K562 (cell line): ENCODE results near the gene NR1D1. TPM values are rescaled to one million over a fixed set of nuclear protein-coding genes. Genes with fewer than 3 reads are reported as not detected.

ENCODE experiments used
- HDAC2 ChIP-seq: fragments of 450-650 bp; IDR thresholded peaks from 2 replicates; pipeline ENCODE4 v1.6.1; 2016; ENCODE audit warnings: mild to moderate bottlenecking
- HDAC3 ChIP-seq: fragments of 450-650 bp; IDR thresholded peaks from 2 replicates; pipeline ENCODE4 v1.6.1; 2018; ENCODE audit warnings: borderline replicate concordance, mild to moderate bottlenecking, moderate library complexity; ENCODE audit not compliant: partially characterized antibody
- NONO ChIP-seq, 2 experiments: fragments of 200-400 bp in 1 of 2; fragments of 450-650 bp in 1 of 2; formaldehyde crosslinking in 1 of 2; IDR thresholded peaks; 2 replicates each; pipeline ENCODE4 v1.6.1; 2017; ENCODE audit warnings: low read depth in 2 of 2, mild to moderate bottlenecking in 2 of 2, moderate library complexity in 2 of 2, low read length in 1 of 2
- PHB ChIP-seq: fragments of 250-450 bp; sonication (Bioruptor Pico); IDR thresholded peaks from 2 replicates; pipeline ENCODE4 v1.5.0; 2021
- POLR2A ChIP-seq: fragments of 450-650 bp; conservative IDR thresholded peaks from 2 replicates; pipeline ENCODE4 v1.6.1; 2016
- TAF15 ChIP-seq: fragments of 200-400 bp; formaldehyde crosslinking; IDR thresholded peaks from 2 replicates; pipeline ENCODE4 v1.6.1; 2017; ENCODE audit warnings: mild to moderate bottlenecking, low read depth, low read length, moderate library complexity
- ZFP30 ChIP-seq: fragments of 250-450 bp; sonication (Bioruptor Pico); IDR thresholded peaks from 2 replicates; pipeline ENCODE4 v1.8.0; 2022; ENCODE audit warnings: moderate library complexity, mild to moderate bottlenecking, inconsistent platforms, borderline replicate concordance
- ZNF165 ChIP-seq: fragments of 250-450 bp; sonication (Bioruptor Pico); IDR thresholded peaks from 2 replicates; pipeline ENCODE4 v1.4.0; 2020; ENCODE audit warnings: borderline replicate concordance
- ZNF431 ChIP-seq: sonication (generic); formaldehyde crosslinking; IDR thresholded peaks from 2 replicates; pipeline ENCODE4 v1.8.0; 2022; ENCODE audit warnings: mild to moderate bottlenecking, missing genetic modification reagents
- ZNF785 ChIP-seq: fragments of 250-450 bp; sonication (Bioruptor Pico); IDR thresholded peaks from 2 replicates; pipeline ENCODE4 v1.4.0; 2020; ENCODE audit warnings: mild to moderate bottlenecking
- polyA plus RNA-seq, 8 experiments: library from polyadenylated mRNA; depleted of rRNA in 4 of 8; stranded (reverse) in 5 of 8; unstranded in 3 of 8; fragments of >200 nt; fragmentation: Nextera tagmentation in 2 of 8; fragmentation: Illumina TruSeq in 1 of 8; extraction: Ambion mirVana in 2 of 8; extraction: Trizol in 1 of 8; gene quantifications; 2 replicates each; pipeline versions ENCODE4 v1.2.1 to v1.2.3, GENCODE V29; 2011 to 2014; ENCODE audit warnings: inconsistent platforms in 1 of 8, missing spikeins in 1 of 8
- total RNA-seq, 7 experiments: library from RNA; depleted of rRNA in 6 of 7; stranded (reverse); fragments of >200 nt in 6 of 7; fragmentation: Illumina TruSeq in 2 of 7; extraction: Trizol in 2 of 7; gene quantifications; 2 replicates each; pipeline versions ENCODE4 v1.2.1 to v1.2.3, GENCODE V29; 2011 to 2021; ENCODE audit warnings: low replicate concordance in 1 of 7
- TF ChIP-seq, protein P1 (sequence below): fragments of 200-800 bp; sonication (Bioruptor generic); IDR thresholded peaks from 2 replicates; pipeline ENCODE4 v1.6.1; 2017; ENCODE audit warnings: missing genetic modification characterization, missing compliant biosample characterization
- TF ChIP-seq, protein P2 (sequence below): fragments of 150-350 bp; IDR thresholded peaks from 2 replicates; pipeline ENCODE4 v1.6.1; 2014; ENCODE audit warnings: low read depth, mild to moderate bottlenecking, low read length, borderline replicate concordance
- TF ChIP-seq, protein P3 (sequence below), 3 experiments: fragments of 200-800 bp in 1 of 3; sonication (Bioruptor generic) in 1 of 3; sonication (generic) in 1 of 3; formaldehyde crosslinking in 1 of 3; IDR thresholded peaks; 2 replicates each; pipeline versions ENCODE4 v1.6.1 to v1.8.0; 2016 to 2022; ENCODE audit warnings: mild to moderate bottlenecking in 2 of 3, missing compliant biosample characterization in 2 of 3, missing genetic modification characterization in 2 of 3, missing genetic modification reagents in 1 of 3
- TF ChIP-seq, protein P4 (sequence below), 2 experiments: fragments of 450-650 bp in 1 of 2; sonication (generic) in 1 of 2; formaldehyde crosslinking; conservative IDR thresholded peaks; 2 replicates each; pipeline versions ENCODE4 v1.4.0 to v1.8.1; 2020 to 2022; ENCODE audit warnings: mild to moderate bottlenecking in 1 of 2, missing genetic modification reagents in 1 of 2
- TF ChIP-seq, protein P5 (sequence below), 2 experiments: fragments of 450-650 bp in 1 of 2; sonication (generic) in 1 of 2; formaldehyde crosslinking in 1 of 2; IDR thresholded peaks in 1 of 2; conservative IDR thresholded peaks in 1 of 2; 2 replicates each; pipeline versions ENCODE4 v1.6.1 to v1.8.1; 2016 to 2023; ENCODE audit warnings: mild to moderate bottlenecking in 2 of 2, moderate library complexity in 2 of 2, inconsistent platforms in 1 of 2, missing genetic modification reagents in 1 of 2
- TF ChIP-seq, protein P6 (sequence below): IDR thresholded peaks from 2 replicates; pipeline ENCODE4 v1.6.1; 2011; ENCODE audit warnings: borderline replicate concordance, low read depth, mild to moderate bottlenecking, moderate library complexity, low read length; ENCODE audit not compliant: insufficient read depth, poor library complexity, severe bottlenecking

Gene NR1D1
- total and polyA plus RNA-seq, 9 of the 15 experiments (the other 6 are each of a cell fraction or from before 2014, with no cell fraction given): 0.25 to 7.7 (median 0.65) TPM

DNA sequence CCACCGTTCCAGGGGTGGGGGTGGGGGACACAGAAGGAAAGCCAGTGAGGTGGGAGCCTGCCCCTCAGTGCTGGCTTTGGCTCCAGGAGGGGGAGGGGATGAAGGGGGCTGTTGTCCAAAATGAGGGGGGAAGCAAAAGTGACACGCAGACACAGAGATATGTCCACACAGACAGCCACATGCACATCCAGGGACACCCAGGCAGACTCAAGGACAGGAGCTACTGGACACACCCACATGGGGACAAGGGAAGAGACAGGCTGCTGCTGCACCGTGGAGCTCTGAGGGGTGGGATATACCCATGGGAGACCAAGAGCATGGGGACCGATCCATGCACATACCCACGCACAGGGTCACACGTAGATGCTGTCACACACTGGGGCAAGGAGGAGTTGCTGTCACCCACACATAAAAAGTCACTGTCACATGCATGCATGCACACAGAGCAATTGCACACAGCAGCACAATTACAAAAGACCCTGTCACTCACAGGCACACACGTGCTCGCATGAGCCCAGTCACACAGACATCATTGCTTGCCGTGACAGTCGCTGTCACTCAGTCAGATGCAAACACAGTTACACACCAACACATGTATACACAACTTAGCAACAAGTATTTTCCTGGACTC, 36.4 kb downstream of the NR1D1 start (continued):
- TF ChIP-seq, protein P1, sequence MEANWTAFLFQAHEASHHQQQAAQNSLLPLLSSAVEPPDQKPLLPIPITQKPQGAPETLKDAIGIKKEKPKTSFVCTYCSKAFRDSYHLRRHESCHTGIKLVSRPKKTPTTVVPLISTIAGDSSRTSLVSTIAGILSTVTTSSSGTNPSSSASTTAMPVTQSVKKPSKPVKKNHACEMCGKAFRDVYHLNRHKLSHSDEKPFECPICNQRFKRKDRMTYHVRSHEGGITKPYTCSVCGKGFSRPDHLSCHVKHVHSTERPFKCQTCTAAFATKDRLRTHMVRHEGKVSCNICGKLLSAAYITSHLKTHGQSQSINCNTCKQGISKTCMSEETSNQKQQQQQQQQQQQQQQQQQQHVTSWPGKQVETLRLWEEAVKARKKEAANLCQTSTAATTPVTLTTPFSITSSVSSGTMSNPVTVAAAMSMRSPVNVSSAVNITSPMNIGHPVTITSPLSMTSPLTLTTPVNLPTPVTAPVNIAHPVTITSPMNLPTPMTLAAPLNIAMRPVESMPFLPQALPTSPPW (CRISPR knock-in tag): no peak
- TF ChIP-seq, protein P2, sequence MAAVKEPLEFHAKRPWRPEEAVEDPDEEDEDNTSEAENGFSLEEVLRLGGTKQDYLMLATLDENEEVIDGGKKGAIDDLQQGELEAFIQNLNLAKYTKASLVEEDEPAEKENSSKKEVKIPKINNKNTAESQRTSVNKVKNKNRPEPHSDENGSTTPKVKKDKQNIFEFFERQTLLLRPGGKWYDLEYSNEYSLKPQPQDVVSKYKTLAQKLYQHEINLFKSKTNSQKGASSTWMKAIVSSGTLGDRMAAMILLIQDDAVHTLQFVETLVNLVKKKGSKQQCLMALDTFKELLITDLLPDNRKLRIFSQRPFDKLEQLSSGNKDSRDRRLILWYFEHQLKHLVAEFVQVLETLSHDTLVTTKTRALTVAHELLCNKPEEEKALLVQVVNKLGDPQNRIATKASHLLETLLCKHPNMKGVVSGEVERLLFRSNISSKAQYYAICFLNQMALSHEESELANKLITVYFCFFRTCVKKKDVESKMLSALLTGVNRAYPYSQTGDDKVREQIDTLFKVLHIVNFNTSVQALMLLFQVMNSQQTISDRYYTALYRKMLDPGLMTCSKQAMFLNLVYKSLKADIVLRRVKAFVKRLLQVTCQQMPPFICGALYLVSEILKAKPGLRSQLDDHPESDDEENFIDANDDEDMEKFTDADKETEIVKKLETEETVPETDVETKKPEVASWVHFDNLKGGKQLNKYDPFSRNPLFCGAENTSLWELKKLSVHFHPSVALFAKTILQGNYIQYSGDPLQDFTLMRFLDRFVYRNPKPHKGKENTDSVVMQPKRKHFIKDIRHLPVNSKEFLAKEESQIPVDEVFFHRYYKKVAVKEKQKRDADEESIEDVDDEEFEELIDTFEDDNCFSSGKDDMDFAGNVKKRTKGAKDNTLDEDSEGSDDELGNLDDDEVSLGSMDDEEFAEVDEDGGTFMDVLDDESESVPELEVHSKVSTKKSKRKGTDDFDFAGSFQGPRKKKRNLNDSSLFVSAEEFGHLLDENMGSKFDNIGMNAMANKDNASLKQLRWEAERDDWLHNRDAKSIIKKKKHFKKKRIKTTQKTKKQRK: no peak
- TF ChIP-seq HDAC3 (no peak), HDAC2 (no peak), NONO (IDR thresholded peaks at IDR 0.05; ENCODE audit: low read depth in 2 of 2, low read length in 1 of 2) (no peak), ZNF431 (CRISPR knock-in tag) (no peak), POLR2A (no peak), ZNF785 (CRISPR knock-in tag) (no peak), ZNF165 (CRISPR knock-in tag) (no peak), PHB (CRISPR knock-in tag) (no peak), TAF15 (no peak), ZFP30 (no peak)
- TF ChIP-seq, protein P3, sequence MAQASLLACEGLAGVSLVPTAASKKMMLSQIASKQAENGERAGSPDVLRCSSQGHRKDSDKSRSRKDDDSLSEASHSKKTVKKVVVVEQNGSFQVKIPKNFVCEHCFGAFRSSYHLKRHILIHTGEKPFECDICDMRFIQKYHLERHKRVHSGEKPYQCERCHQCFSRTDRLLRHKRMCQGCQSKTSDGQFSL (CRISPR knock-in tag; IDR thresholded peaks at IDR 0.05): no peak
- TF ChIP-seq, protein P3 (tag; IDR thresholded peaks at IDR 0.05): no peak
- TF ChIP-seq, protein P4, sequence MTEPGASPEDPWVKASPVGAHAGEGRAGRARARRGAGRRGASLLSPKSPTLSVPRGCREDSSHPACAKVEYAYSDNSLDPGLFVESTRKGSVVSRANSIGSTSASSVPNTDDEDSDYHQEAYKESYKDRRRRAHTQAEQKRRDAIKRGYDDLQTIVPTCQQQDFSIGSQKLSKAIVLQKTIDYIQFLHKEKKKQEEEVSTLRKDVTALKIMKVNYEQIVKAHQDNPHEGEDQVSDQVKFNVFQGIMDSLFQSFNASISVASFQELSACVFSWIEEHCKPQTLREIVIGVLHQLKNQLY (CRISPR knock-in tag; conservative IDR thresholded peaks at IDR 0.05): no peak
- TF ChIP-seq, protein P5, sequence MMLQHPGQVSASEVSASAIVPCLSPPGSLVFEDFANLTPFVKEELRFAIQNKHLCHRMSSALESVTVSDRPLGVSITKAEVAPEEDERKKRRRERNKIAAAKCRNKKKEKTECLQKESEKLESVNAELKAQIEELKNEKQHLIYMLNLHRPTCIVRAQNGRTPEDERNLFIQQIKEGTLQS (IDR thresholded peaks at IDR 0.05): no peak
- TF ChIP-seq, protein P5 (CRISPR knock-in tag; conservative IDR thresholded peaks at IDR 0.05): no peak
- TF ChIP-seq, protein P6, sequence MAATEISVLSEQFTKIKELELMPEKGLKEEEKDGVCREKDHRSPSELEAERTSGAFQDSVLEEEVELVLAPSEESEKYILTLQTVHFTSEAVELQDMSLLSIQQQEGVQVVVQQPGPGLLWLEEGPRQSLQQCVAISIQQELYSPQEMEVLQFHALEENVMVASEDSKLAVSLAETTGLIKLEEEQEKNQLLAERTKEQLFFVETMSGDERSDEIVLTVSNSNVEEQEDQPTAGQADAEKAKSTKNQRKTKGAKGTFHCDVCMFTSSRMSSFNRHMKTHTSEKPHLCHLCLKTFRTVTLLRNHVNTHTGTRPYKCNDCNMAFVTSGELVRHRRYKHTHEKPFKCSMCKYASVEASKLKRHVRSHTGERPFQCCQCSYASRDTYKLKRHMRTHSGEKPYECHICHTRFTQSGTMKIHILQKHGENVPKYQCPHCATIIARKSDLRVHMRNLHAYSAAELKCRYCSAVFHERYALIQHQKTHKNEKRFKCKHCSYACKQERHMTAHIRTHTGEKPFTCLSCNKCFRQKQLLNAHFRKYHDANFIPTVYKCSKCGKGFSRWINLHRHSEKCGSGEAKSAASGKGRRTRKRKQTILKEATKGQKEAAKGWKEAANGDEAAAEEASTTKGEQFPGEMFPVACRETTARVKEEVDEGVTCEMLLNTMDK: no peak
